SK-N-SH treated with all-trans-retinoic acid at 6 μM for 48 hours (cell line): Measurements from ENCODE around the gene TTLL8.

Experiments
- ARNTL ChIP-seq: fragments of 450-650 bp; formaldehyde crosslinking; IDR thresholded peaks from 2 replicates; pipeline ENCODE4 v1.5.0; 2020; ENCODE audit warnings: low read depth, mild to moderate bottlenecking, moderate library complexity, borderline replicate concordance
- CREB5 ChIP-seq: fragments of 250-450 bp; sonication (Bioruptor Pico); IDR thresholded peaks from 2 replicates; pipeline ENCODE4 v1.5.1; 2020; ENCODE audit warnings: low read depth, mild to moderate bottlenecking, moderate library complexity
- GLIS3 ChIP-seq: fragments of 250-450 bp; sonication (Bioruptor Pico); IDR thresholded peaks from 2 replicates; pipeline ENCODE4 v1.5.0; 2020; ENCODE audit warnings: mild to moderate bottlenecking, moderate library complexity
- TCF4 ChIP-seq: fragments of 250-450 bp; sonication (Bioruptor Pico); IDR thresholded peaks from 2 replicates; pipeline ENCODE4 v1.8.0; 2021; ENCODE audit warnings: mild to moderate bottlenecking, moderate library complexity, borderline replicate concordance
- ZFP3 ChIP-seq: fragments of 250-450 bp; sonication (Bioruptor Pico); IDR thresholded peaks from 2 replicates; pipeline ENCODE4 v1.5.0; 2020; ENCODE audit warnings: mild to moderate bottlenecking, moderate library complexity
- ZFP30 ChIP-seq: fragments of 450-650 bp; formaldehyde crosslinking; IDR thresholded peaks from 2 replicates; pipeline ENCODE4 v1.5.0; 2022; ENCODE audit warnings: mild to moderate bottlenecking, moderate library complexity
- ZNF70 ChIP-seq: fragments of 450-650 bp; formaldehyde crosslinking; IDR thresholded peaks from 2 replicates; pipeline ENCODE4 v1.5.0; 2020; ENCODE audit warnings: mild to moderate bottlenecking, moderate library complexity

GRCh38 chr22:50041361-50042065 is 16.6 kb downstream of the TTLL8 start:
- no peak for TF ChIP-seq CREB5 (CRISPR knock-in tag)
- TF ChIP-seq GLIS3 = no peak
- no peak for TF ChIP-seq ARNTL (CRISPR knock-in tag)
- TF ChIP-seq TCF4 (CRISPR knock-in tag) = no peak
- TF ChIP-seq ZNF70 = no peak
- no peak for TF ChIP-seq ZFP3 (CRISPR knock-in tag)
- no peak for TF ChIP-seq ZFP30
